B cell (primary cell): ENCODE measurements around the gene MALRD1. TPM values are rescaled to one million over a fixed set of nuclear protein-coding genes. Genes with fewer than 3 reads are reported as not detected.

Source experiments
- ATAC-seq: fragments of 200-7000 bp; cut with Tn5 transposase; one replicate; pipeline ENCODE4 v1.10.0; 2021; ENCODE audit warnings: low read depth, mild to moderate bottlenecking, moderate number of reproducible peaks, moderate library complexity
- CTCF ChIA-PET: fragments of 350-600 bp; sonication (Branson Sonifier 250); formaldehyde crosslinking; loops from one replicate; lab custom pipeline; 2021; ENCODE audit warnings: antibody characterized with exemption, inconsistent platforms; lab: Charles Lee
- POLR2A ChIA-PET: fragments of 350-600 bp; sonication (Branson Sonifier 250); formaldehyde crosslinking; loops from one replicate; lab custom pipeline; 2021; ENCODE audit warnings: antibody characterized with exemption; lab: Charles Lee
- DNase-seq: peaks from one replicate; pipeline ENCODE4 v3.0.0; 2013
- H2AFZ ChIP-seq: 2 replicates; pipeline ENCODE4 v1.6.1; 2012; ENCODE audit warnings: mild to moderate bottlenecking, low read depth, low read length; ENCODE audit not compliant: insufficient read depth, poor library complexity, severe bottlenecking
- H3K27ac ChIP-seq, 2 donors: 1 replicate in 1 of 2; 2 replicates in 1 of 2; pipeline ENCODE4 v1.5.1; 2012 to 2013; ENCODE audit warnings: low read length in 2 of 2, mild to moderate bottlenecking in 2 of 2, moderate library complexity in 1 of 2
- H3K27me3 ChIP-seq, 4 experiments: fragments of 200-600 bp in 1 of 4; sonication (generic) in 1 of 4; replicated peaks in 1 of 4; 1 replicate in 2 of 4; 2 replicates in 2 of 4; pipeline versions ENCODE4 v1.6.1 to v1.7.0; 2013 to 2016; ENCODE audit warnings: low read length in 3 of 4, mild to moderate bottlenecking in 2 of 4, mixed read lengths in 1 of 4, moderate library complexity in 1 of 4; ENCODE audit not compliant: insufficient read depth in 4 of 4, control insufficient read depth in 3 of 4; ENCODE audit errors: control extremely low read depth in 1 of 4
- H3K36me3 ChIP-seq, 2 experiments: replicated peaks in 1 of 2; 1 replicate in 1 of 2; 2 replicates in 1 of 2; pipeline versions ENCODE4 v1.6.1 to v1.7.1; 2013; ENCODE audit warnings: low read length in 1 of 2; ENCODE audit not compliant: insufficient read depth in 2 of 2, control insufficient read depth in 1 of 2; ENCODE audit errors: control extremely low read depth in 1 of 2, extremely low read depth in 1 of 2
- H3K4me1 ChIP-seq, 2 donors: fragments of 200-600 bp in 1 of 2; sonication (generic) in 1 of 2; 1 replicate in 1 of 2; 2 replicates in 1 of 2; pipeline versions ENCODE4 v1.5.1 to v1.6.1; 2013 to 2017; ENCODE audit warnings: low read length in 2 of 2; ENCODE audit not compliant: control insufficient read depth in 2 of 2, insufficient read depth in 2 of 2
- H3K4me2 ChIP-seq: replicated peaks from 2 replicates; pipeline ENCODE3; 2012; ENCODE audit warnings: mild to moderate bottlenecking, low read depth, low read length; ENCODE audit not compliant: poor library complexity, severe bottlenecking
- H3K4me3 ChIP-seq, 5 experiments: fragments of 200-600 bp in 1 of 5; sonication (generic) in 1 of 5; 1 replicate in 3 of 5; 2 replicates in 2 of 5; pipeline versions ENCODE4 v1.5.1 to v1.7.0; 2011 to 2016; ENCODE audit warnings: low read length in 4 of 5, mild to moderate bottlenecking in 4 of 5, low read depth in 2 of 5, control low read depth in 1 of 5, moderate library complexity in 1 of 5; ENCODE audit not compliant: insufficient read depth in 1 of 5; ENCODE audit errors: control extremely low read depth in 1 of 5, extremely low read depth in 1 of 5
- H3K79me2 ChIP-seq: fragments of 200-600 bp; sonication (generic); one replicate; pipeline ENCODE4 v1.6.0; 2016; ENCODE audit warnings: low read length; ENCODE audit not compliant: control insufficient read depth, insufficient read depth
- H3K9ac ChIP-seq: fragments of 200-600 bp; sonication (generic); 2 replicates; pipeline ENCODE4 v1.6.1; 2017; ENCODE audit warnings: mild to moderate bottlenecking, low read length, moderate library complexity
- H3K9me3 ChIP-seq, 3 donors: one replicate each; pipeline versions ENCODE4 v1.6.1 to v1.7.1; 2013; ENCODE audit warnings: low read length in 2 of 3; ENCODE audit not compliant: control insufficient read depth in 2 of 3, insufficient read depth in 1 of 3; ENCODE audit errors: control extremely low read depth in 1 of 3
- H4K20me1 ChIP-seq: 2 replicates; pipeline ENCODE4 v1.6.0; 2012; ENCODE audit warnings: mild to moderate bottlenecking, low read length; ENCODE audit not compliant: insufficient read depth, control insufficient read depth, poor library complexity, severe bottlenecking
- H3K27ac Mint-ChIP-seq: one replicate; pipeline ENCODE4 v1.8.0; 2021; ENCODE audit warnings: mixed read lengths
- H3K27me3 Mint-ChIP-seq: one replicate; pipeline ENCODE4 v1.8.0; 2021; ENCODE audit warnings: mixed read lengths
- H3K4me1 Mint-ChIP-seq: one replicate; pipeline ENCODE4 v1.8.0; 2021; ENCODE audit warnings: mixed read lengths
- H3K4me3 Mint-ChIP-seq: one replicate; pipeline ENCODE4 v1.8.0; 2021; ENCODE audit warnings: mixed read lengths
- H3K9me3 Mint-ChIP-seq: one replicate; pipeline ENCODE4 v1.8.0; 2022; ENCODE audit warnings: mixed read lengths; ENCODE audit not compliant: insufficient read depth
- CTCF ChIP-seq: fragments of 200-600 bp; IDR thresholded peaks from one replicate; pipeline ENCODE4 v1.8.0; 2022; ENCODE audit warnings: antibody characterized with exemption, mild to moderate bottlenecking
- EZH2 ChIP-seq: IDR thresholded peaks from 2 replicates; pipeline ENCODE4 v1.6.1; 2012; ENCODE audit warnings: borderline replicate concordance, low read depth, mild to moderate bottlenecking, moderate library complexity, low read length; ENCODE audit not compliant: insufficient read depth, poor library complexity, severe bottlenecking
- WGBS: methylation state at CpG from one replicate; pipeline ENCODE4 v1.1.5; 2013; ENCODE audit warnings: missing lambda C conversion rate; ENCODE audit not compliant: insufficient coverage; 5-methylcytosine and 5-hydroxymethylcytosine counted together
- intact Hi-C: fragments of 100-400 bp; cut with micrococcal nuclease; formaldehyde crosslinking; loops from one replicate; pipeline ENCODE4 v1.10.0; 2022
- polyA plus RNA-seq: library from polyadenylated mRNA; depleted of rRNA; stranded (reverse); fragments of >200 nt; gene quantifications from 2 replicates; pipeline ENCODE4 v1.2.3, GENCODE V29; 2012
- total RNA-seq, 2 donors: library from RNA; stranded (reverse); fragments of 120-200 nt in 1 of 2; gene quantifications; 1 replicate in 1 of 2; 2 replicates in 1 of 2; pipeline versions ENCODE4 v1.2.3 to v1.2.4, GENCODE V29; 2013 to 2022

MALRD1 gene
- total and polyA plus RNA-seq, 2 donors (not counting 1 experiment from before 2014, with no cell fraction given): not detected

GRCh38 chr10:19493917-19494316, 445.3 kb downstream of the MALRD1 start:
- ATAC-seq: no peak
- no peaks in the 10 kb centered on the region for H3K4me1 ChIP-seq
- H4K20me1 ChIP-seq: no peaks in the 10 kb centered on the region
- H3K9ac ChIP-seq: no peak overlapping the region
- no peak overlapping the region for H3K4me3 ChIP-seq
- no peak for DNase-seq
- peaks cover 0 to 4% (median 0%) of the 10 kb centered on the region in 3 donors for H3K9me3 ChIP-seq
- 88% methylated on average over 2 of the region's 3 CpGs for WGBS
- CTCF ChIA-PET: no interaction called here
- Mint-ChIP-seq H3K4me3 (no peak overlapping the region), H3K27ac (no peak overlapping the region), H3K9me3 (no peaks in the 10 kb centered on the region), H3K27me3 (no peaks in the 10 kb centered on the region), H3K4me1 (no peaks in the 10 kb centered on the region)
- no peak overlapping the region for H3K4me2 ChIP-seq
- H3K27me3 ChIP-seq: no peaks in the 10 kb centered on the region
- POLR2A ChIA-PET: no interaction called here
- intact Hi-C loops: no loop called here
- no peak overlapping the region for H2AFZ ChIP-seq
- TF ChIP-seq EZH2 (no peak), CTCF (no peak)
- H3K36me3 ChIP-seq: no peaks in the 10 kb centered on the region
- H3K27ac ChIP-seq: no peak overlapping the region
- no peaks in the 10 kb centered on the region for H3K79me2 ChIP-seq

GRCh38 chr10:19497026-19497425, 448.4 kb downstream of the MALRD1 start:
- H3K27me3 ChIP-seq: no peaks in the 10 kb centered on the region
- H3K36me3 ChIP-seq: no peaks in the 10 kb centered on the region
- intact Hi-C loops: no loop called here
- no peaks in the 10 kb centered on the region for H4K20me1 ChIP-seq
- POLR2A ChIA-PET: no interaction called here
- no peak overlapping the region for H3K27ac ChIP-seq
- CTCF ChIA-PET: no interaction called here
- Mint-ChIP-seq H3K27me3 (no peaks in the 10 kb centered on the region), H3K9me3 (no peaks in the 10 kb centered on the region), H3K4me1 (no peaks in the 10 kb centered on the region), H3K27ac (no peak overlapping the region), H3K4me3 (no peak overlapping the region)
- no peaks in the 10 kb centered on the region for H3K79me2 ChIP-seq
- TF ChIP-seq EZH2: no peak
- TF ChIP-seq CTCF: no peak
- DNase-seq (no peak), ATAC-seq (no peak)
- no peak overlapping the region for H3K9ac ChIP-seq
- H3K4me2 ChIP-seq: no peak overlapping the region
- H2AFZ ChIP-seq: no peak overlapping the region
- H3K4me3 ChIP-seq: no peak overlapping the region
- no peaks in the 10 kb centered on the region for H3K4me1 ChIP-seq
- peaks cover 0 to 4% (median 2%) of the 10 kb centered on the region in 3 donors for H3K9me3 ChIP-seq
- no CpG with 5 or more reads among the region's 4 CpGs for WGBS
